Spinal cord (tissue), 10 donors: ENCODE measurements around the gene WDR35. TPM values are rescaled to one million over a fixed set of nuclear protein-coding genes. Genes with fewer than 3 reads are reported as not detected.

ENCODE experiments used
- DNase-seq, 6 donors: peaks; one replicate each; pipeline versions ENCODE4 v3.0.0 to v3.0.0-alpha.2; 2013 to 2015; ENCODE audit warnings: low spot score in 6 of 6, low read depth in 4 of 6
- H3K27ac ChIP-seq: one replicate; pipeline ENCODE4 v1.5.1; 2013; ENCODE audit warnings: low read depth, low read length, control low read depth
- H3K27me3 ChIP-seq: one replicate; pipeline ENCODE4 v1.6.1; 2013; ENCODE audit warnings: low read length; ENCODE audit not compliant: control insufficient read depth, insufficient read depth
- H3K36me3 ChIP-seq: one replicate; pipeline ENCODE4 v1.6.1; 2013; ENCODE audit warnings: low read length; ENCODE audit not compliant: control insufficient read depth, insufficient read depth
- H3K4me1 ChIP-seq: one replicate; pipeline ENCODE4 v1.6.1; 2013; ENCODE audit warnings: low read length; ENCODE audit not compliant: control insufficient read depth, insufficient read depth
- H3K4me3 ChIP-seq: one replicate; pipeline ENCODE4 v1.5.1; 2013; ENCODE audit warnings: low read depth, low read length, control low read depth
- H3K9me3 ChIP-seq: one replicate; pipeline ENCODE4 v1.6.1; 2013; ENCODE audit warnings: low read length; ENCODE audit not compliant: control insufficient read depth, insufficient read depth
- WGBS: methylation state at CpG from one replicate; pipeline ENCODE4 v1.1.5; 2013; ENCODE audit warnings: missing lambda C conversion rate; ENCODE audit not compliant: insufficient coverage; 5-methylcytosine and 5-hydroxymethylcytosine counted together
- polyA plus RNA-seq, 2 donors: library from polyadenylated mRNA; unstranded; fragments of 120-200 nt; gene quantifications; one replicate each; pipeline ENCODE4 v1.2.1, GENCODE V29; 2013; ENCODE audit not compliant: insufficient read length in 2 of 2
- total RNA-seq, 2 donors: library from RNA; depleted of rRNA in 1 of 2; stranded (reverse); fragments of 120-200 nt in 1 of 2; fragments of >200 nt in 1 of 2; gene quantifications; one replicate each; pipeline versions ENCODE4 v1.2.3 to v1.2.4, GENCODE V29; 2013 to 2014
- donor health status: healthy.

The WDR35 gene
- total and polyA plus RNA-seq, 4 donors: 15.1 to 28.4 (median 22.7) TPM

DNA sequence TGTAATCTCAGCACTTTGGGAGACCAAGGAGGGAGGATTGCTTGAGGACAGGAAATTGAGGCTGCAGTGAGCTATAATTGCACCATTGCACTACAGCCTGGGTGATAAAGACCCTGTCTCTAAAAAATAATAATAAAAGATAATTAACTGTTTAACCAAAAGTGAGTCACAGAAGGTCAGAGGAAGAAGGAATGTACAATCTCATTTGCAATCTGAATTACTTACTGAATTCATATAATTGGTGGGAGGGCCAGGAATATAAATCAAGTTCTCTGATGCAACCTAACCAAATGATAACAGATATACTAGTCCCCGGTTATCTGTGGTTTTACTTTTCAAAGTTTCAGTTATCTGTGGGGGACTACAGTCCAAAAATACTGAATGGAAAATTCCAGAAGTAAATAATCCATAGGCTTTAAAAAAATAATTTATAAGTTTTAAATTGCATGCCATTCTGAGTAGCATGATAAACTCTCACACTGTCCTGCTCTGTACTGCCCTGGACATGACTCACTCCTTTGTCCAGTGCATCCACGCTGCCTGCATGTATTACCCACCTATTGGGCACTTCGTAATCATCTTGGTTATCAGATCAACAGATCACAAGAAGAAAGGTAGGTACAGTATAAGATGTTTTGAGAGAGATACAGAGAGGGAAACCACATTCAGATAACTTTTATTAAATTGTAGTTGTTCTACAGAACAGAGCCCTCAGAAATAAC, 35.3 kb upstream of the WDR35 start:
- Histone ChIP-seq H3K9me3 (peaks cover 5% of the 10 kb centered on the region), H3K27ac (no peak overlapping the region), H3K36me3 (peaks cover 2% of the 10 kb centered on the region), H3K4me3 (no peak overlapping the region), H3K27me3 (no peaks in the 10 kb centered on the region), H3K4me1 (no peaks in the 10 kb centered on the region)
- no peak for DNase-seq
- no CpG with 5 or more reads among the region's 3 CpGs for WGBS

GRCh38 chr2:20023688-20024087, 33.8 kb upstream of the WDR35 start:
- WGBS: 91% methylated on average over 3 of the region's 4 CpGs
- Histone ChIP-seq H3K27ac (no peak overlapping the region), H3K4me3 (no peak overlapping the region), H3K27me3 (no peaks in the 10 kb centered on the region), H3K4me1 (no peaks in the 10 kb centered on the region), H3K36me3 (no peaks in the 10 kb centered on the region), H3K9me3 (peaks cover 5% of the 10 kb centered on the region)
- DNase-seq: no peak

DNA sequence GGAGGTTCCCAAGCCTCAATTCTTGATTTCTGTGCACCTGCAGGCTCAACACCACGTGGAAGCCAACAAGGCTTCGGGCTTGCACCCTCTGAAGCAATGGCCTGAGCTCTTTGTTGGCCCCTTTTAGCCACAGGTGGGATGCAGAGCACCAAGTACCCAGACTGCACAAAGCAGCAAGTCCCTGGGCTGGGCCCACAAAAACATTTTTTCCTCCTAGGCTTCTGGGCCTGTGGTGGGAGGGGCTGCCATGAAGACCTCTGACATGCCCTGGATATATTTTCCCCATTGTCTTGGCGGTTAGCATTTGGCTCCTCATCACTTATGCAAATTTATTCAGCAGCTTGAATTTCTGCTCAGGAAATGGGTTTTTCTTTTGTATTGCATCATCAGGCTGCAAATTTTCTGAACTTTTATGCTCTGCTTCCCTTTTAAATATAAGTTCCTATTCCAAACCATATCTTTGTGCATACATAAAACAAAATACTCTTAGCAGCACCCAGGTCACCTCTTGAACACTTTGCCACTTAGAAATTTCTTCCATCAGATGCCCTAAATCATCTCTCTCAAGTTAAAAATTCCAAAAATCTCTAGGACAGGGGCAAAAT, 31.6 kb upstream of the WDR35 start:
- WGBS: 95% methylated on average over 3 of the region's 3 CpGs

GRCh38 chr2:20019747-20020146, 29.8 kb upstream of the WDR35 start:
- no peak overlapping the region for H3K27ac ChIP-seq
- 96% methylated on average over 3 of the region's 4 CpGs for WGBS
- H3K27me3 ChIP-seq: no peaks in the 10 kb centered on the region
- DNase-seq: no peak
- no peaks in the 10 kb centered on the region for H3K36me3 ChIP-seq
- peaks cover 5% of the 10 kb centered on the region for H3K9me3 ChIP-seq
- no peaks in the 10 kb centered on the region for H3K4me1 ChIP-seq
- H3K4me3 ChIP-seq: no peak overlapping the region

More for the DNA sequence above, 31.6 kb upstream of the WDR35 start:
- Histone ChIP-seq H3K9me3 (peaks cover 5% of the 10 kb centered on the region), H3K27me3 (no peaks in the 10 kb centered on the region), H3K4me1 (no peaks in the 10 kb centered on the region), H3K36me3 (no peaks in the 10 kb centered on the region), H3K27ac (no peak overlapping the region), H3K4me3 (no peak overlapping the region)
- no peak for DNase-seq

GRCh38 chr2:20018601-20019152, 28.8 kb upstream of the WDR35 start:
- Histone ChIP-seq H3K9me3 (peaks cover 5% of the 10 kb centered on the region), H3K27ac (no peak overlapping the region), H3K36me3 (no peaks in the 10 kb centered on the region), H3K4me3 (no peak overlapping the region), H3K4me1 (no peaks in the 10 kb centered on the region), H3K27me3 (peaks cover 4% of the 10 kb centered on the region)
- no peak for DNase-seq
- no CpG with 5 or more reads among the region's 2 CpGs for WGBS

DNA sequence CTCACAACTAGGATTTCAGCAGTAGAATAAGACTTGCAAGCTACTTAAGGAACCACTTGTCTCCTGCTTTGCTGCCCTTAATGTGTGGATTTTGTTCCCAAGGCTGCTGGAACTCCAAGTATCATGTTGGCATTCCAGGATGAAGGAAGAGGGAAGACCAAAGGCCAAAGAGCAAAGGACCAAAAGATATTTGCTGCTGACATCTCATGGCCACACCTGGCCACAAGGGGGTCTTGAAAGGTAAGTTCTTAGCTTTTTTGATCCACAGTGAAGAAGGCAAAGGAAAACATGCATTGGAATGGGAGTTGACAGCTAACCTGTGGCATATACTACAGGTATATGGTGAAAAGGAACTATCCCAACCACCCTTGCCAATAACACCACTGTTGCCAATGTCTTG, 26.4 kb upstream of the WDR35 start:
- no peak for DNase-seq
- no peak overlapping the region for H3K4me3 ChIP-seq
- H3K4me1 ChIP-seq: peaks cover 13% of the 10 kb centered on the region
- H3K27me3 ChIP-seq: peaks cover 22% of the 10 kb centered on the region
- no peak overlapping the region for H3K27ac ChIP-seq
- peaks cover 2% of the 10 kb centered on the region for H3K9me3 ChIP-seq
- no peaks in the 10 kb centered on the region for H3K36me3 ChIP-seq

- H3K36me3 ChIP-seq: no peaks in the 10 kb centered on the region
- peak in 5 of 6 donors; percentile 24 to 91 (median 42) for DNase-seq
- H3K27ac ChIP-seq: no peak overlapping the region
- no peaks in the 10 kb centered on the region for H3K9me3 ChIP-seq
- no CpG with 5 or more reads among the region's 2 CpGs for WGBS
- peaks cover 13% of the 10 kb centered on the region for H3K4me1 ChIP-seq
- H3K4me3 ChIP-seq: no peak overlapping the region
- H3K27me3 ChIP-seq: peaks cover 24% of the 10 kb centered on the region
Measured at GRCh38 chr2:20015482-20016083, 25.7 kb upstream of the WDR35 start.

GRCh38 chr2:20013126-20013849, 23.4 kb upstream of the WDR35 start:
- Histone ChIP-seq H3K36me3 (no peaks in the 10 kb centered on the region), H3K27ac (peak overlapping the region; percentile 38), H3K27me3 (peaks cover 24% of the 10 kb centered on the region), H3K9me3 (no peaks in the 10 kb centered on the region), H3K4me1 (peaks cover 13% of the 10 kb centered on the region), H3K4me3 (peak overlapping the region; percentile 35)
- WGBS: 45% methylated on average over 11 of the region's 15 CpGs
- DNase-seq: peak in 1 of 6 donors; percentile 35

GRCh38 chr2:20012282-20013125, 22.6 kb upstream of the WDR35 start, which contains the start of gene MATN3:
MATN3 (minus strand) TSS chr2:20012668; CDS start chr2:20012631, 37 bp downstream.
- DNase-seq: peak in 2 of 6 donors; percentile 12 to 40
- Histone ChIP-seq H3K4me1 (peaks cover 13% of the 10 kb centered on the region), H3K4me3 (peak within 1 kb of the TSS; percentile 35), H3K9me3 (no peaks in the 10 kb centered on the region), H3K27ac (peak within 1 kb of the TSS; percentile 38), H3K27me3 (peaks cover 24% of the 10 kb centered on the region), H3K36me3 (no peaks in the 10 kb centered on the region)
- WGBS: under 1% methylated on average over 86 of the region's 87 CpGs
